PC-9 (cell line): Measurements from ENCODE around the gene MYO1E.

Experiments used
- EZH2 ChIP-seq: fragments of 200-600 bp; sonication (generic); IDR thresholded peaks from 2 replicates; pipeline ENCODE4 v1.8.0; 2017; ENCODE audit warnings: antibody characterized with exemption, low read depth
- TF ChIP-seq, protein P1 (sequence below): fragments of 200-600 bp; sonication (generic); conservative IDR thresholded peaks from 2 replicates; pipeline ENCODE4 v1.6.1; 2017; ENCODE audit warnings: mixed run types, antibody characterized with exemption, mild to moderate bottlenecking, moderate library complexity

GRCh38 chr15:59345326-59345725 is 27.3 kb downstream of the MYO1E start:
- TF ChIP-seq, protein P1, sequence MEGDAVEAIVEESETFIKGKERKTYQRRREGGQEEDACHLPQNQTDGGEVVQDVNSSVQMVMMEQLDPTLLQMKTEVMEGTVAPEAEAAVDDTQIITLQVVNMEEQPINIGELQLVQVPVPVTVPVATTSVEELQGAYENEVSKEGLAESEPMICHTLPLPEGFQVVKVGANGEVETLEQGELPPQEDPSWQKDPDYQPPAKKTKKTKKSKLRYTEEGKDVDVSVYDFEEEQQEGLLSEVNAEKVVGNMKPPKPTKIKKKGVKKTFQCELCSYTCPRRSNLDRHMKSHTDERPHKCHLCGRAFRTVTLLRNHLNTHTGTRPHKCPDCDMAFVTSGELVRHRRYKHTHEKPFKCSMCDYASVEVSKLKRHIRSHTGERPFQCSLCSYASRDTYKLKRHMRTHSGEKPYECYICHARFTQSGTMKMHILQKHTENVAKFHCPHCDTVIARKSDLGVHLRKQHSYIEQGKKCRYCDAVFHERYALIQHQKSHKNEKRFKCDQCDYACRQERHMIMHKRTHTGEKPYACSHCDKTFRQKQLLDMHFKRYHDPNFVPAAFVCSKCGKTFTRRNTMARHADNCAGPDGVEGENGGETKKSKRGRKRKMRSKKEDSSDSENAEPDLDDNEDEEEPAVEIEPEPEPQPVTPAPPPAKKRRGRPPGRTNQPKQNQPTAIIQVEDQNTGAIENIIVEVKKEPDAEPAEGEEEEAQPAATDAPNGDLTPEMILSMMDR, result no peak
- no peak for TF ChIP-seq EZH2
